K562 (cell line): ENCODE measurements around the gene UVRAG. TPM values are rescaled to one million over a fixed set of nuclear protein-coding genes. Genes with fewer than 3 reads are reported as not detected.

Experiments used
- ARID3A ChIP-seq: IDR thresholded peaks from 2 replicates; pipeline ENCODE4 v1.6.1; 2012; ENCODE audit warnings: low read depth, low read length, improper control_type of control experiment, borderline replicate concordance
- CAMTA2 ChIP-seq: fragments of 250-450 bp; sonication (Bioruptor Pico); conservative IDR thresholded peaks from 2 replicates; pipeline ENCODE4 v1.5.1; 2022
- CBX1 ChIP-seq: sonication (generic); IDR thresholded peaks from 2 replicates; pipeline ENCODE4 v1.6.1; 2016; ENCODE audit warnings: antibody characterized with exemption, low read depth, mild to moderate bottlenecking
- CTCF ChIP-seq, 3 experiments: IDR thresholded peaks in 2 of 3; conservative IDR thresholded peaks in 1 of 3; 2 replicates each; pipeline ENCODE4 v1.5.1; 2011 to 2012; ENCODE audit warnings: low read length in 3 of 3, mild to moderate bottlenecking in 3 of 3, control low read depth in 2 of 3, improper control_type of control experiment in 1 of 3, inconsistent platforms in 1 of 3, low read depth in 1 of 3, mixed read lengths in 1 of 3, moderate library complexity in 1 of 3; ENCODE audit not compliant: insufficient read depth in 2 of 3
- DEAF1 ChIP-seq: fragments of 450-650 bp; formaldehyde crosslinking; IDR thresholded peaks from 2 replicates; pipeline ENCODE4 v1.4.0; 2020; ENCODE audit warnings: mild to moderate bottlenecking, moderate library complexity
- DIDO1 ChIP-seq: fragments of 450-650 bp; IDR thresholded peaks from 2 replicates; pipeline ENCODE4 v1.6.1; 2016; ENCODE audit warnings: low read depth, missing biosample characterization, missing genetic modification characterization
- MED1 ChIP-seq: sonication (generic); formaldehyde crosslinking; IDR thresholded peaks from 2 replicates; pipeline ENCODE4 v1.8.1; 2023; ENCODE audit warnings: missing genetic modification reagents, borderline replicate concordance
- NRF1 ChIP-seq, 2 experiments: fragments of 450-650 bp; IDR thresholded peaks in 1 of 2; conservative IDR thresholded peaks in 1 of 2; 2 replicates each; pipeline ENCODE4 v1.6.1; 2014; ENCODE audit warnings: mild to moderate bottlenecking in 2 of 2
- RBM15 ChIP-seq: fragments of 200-400 bp; formaldehyde crosslinking; IDR thresholded peaks from 2 replicates; pipeline ENCODE4 v1.6.1; 2018; ENCODE audit warnings: mild to moderate bottlenecking, low read length, moderate library complexity; ENCODE audit not compliant: insufficient read depth
- REST ChIP-seq, 2 experiments: fragments of 450-650 bp; formaldehyde crosslinking in 1 of 2; IDR thresholded peaks; 2 replicates each; pipeline versions ENCODE4 v1.4.0 to v1.6.1; 2014 to 2020; ENCODE audit warnings: mild to moderate bottlenecking in 2 of 2, borderline replicate concordance in 1 of 2, low read depth in 1 of 2
- ZC3H4 ChIP-seq: sonication (generic); formaldehyde crosslinking; IDR thresholded peaks from 2 replicates; pipeline ENCODE4 v1.9.0; 2021; ENCODE audit warnings: missing genetic modification reagents, borderline replicate concordance
- ZNF75A ChIP-seq: fragments of 450-650 bp; formaldehyde crosslinking; IDR thresholded peaks from 2 replicates; pipeline ENCODE4 v1.4.0; 2020; ENCODE audit warnings: mild to moderate bottlenecking
- polyA plus RNA-seq, 8 experiments: library from polyadenylated mRNA; depleted of rRNA in 4 of 8; stranded (reverse) in 5 of 8; unstranded in 3 of 8; fragments of >200 nt; fragmentation: Nextera tagmentation in 2 of 8; fragmentation: Illumina TruSeq in 1 of 8; extraction: Ambion mirVana in 2 of 8; extraction: Trizol in 1 of 8; gene quantifications; 2 replicates each; pipeline versions ENCODE4 v1.2.1 to v1.2.3, GENCODE V29; 2011 to 2014; ENCODE audit warnings: inconsistent platforms in 1 of 8, missing spikeins in 1 of 8
- total RNA-seq, 7 experiments: library from RNA; depleted of rRNA in 6 of 7; stranded (reverse); fragments of >200 nt in 6 of 7; fragmentation: Illumina TruSeq in 2 of 7; extraction: Trizol in 2 of 7; gene quantifications; 2 replicates each; pipeline versions ENCODE4 v1.2.1 to v1.2.3, GENCODE V29; 2011 to 2021; ENCODE audit warnings: low replicate concordance in 1 of 7

The UVRAG gene
- total and polyA plus RNA-seq, 9 of the 15 experiments (the other 6 are each of a cell fraction or from before 2014, with no cell fraction given) = 3.1 to 17.8 (median 12.4) TPM

- TF ChIP-seq ZNF75A (CRISPR knock-in tag) = no peak
- no peak for TF ChIP-seq CBX1
- TF ChIP-seq DIDO1 (tag) = no peak
- no peak for TF ChIP-seq NRF1 (conservative IDR thresholded peaks at IDR 0.05 in 1 of 2, IDR thresholded peaks at IDR 0.05 in 1 of 2)
- TF ChIP-seq CAMTA2 = no peak
- TF ChIP-seq REST (IDR thresholded peaks at IDR 0.05; ENCODE audit: borderline replicate concordance) = peak; percentile 71; the same call in 1 of the 2 replicates
- TF ChIP-seq REST (CRISPR knock-in tag; IDR thresholded peaks at IDR 0.05; ENCODE audit: low read depth) = no peak
- 0 out of 2 replicates have a peak, but pooled peaks have one; percentile 52 for TF ChIP-seq ARID3A
- no peak for TF ChIP-seq RBM15
- TF ChIP-seq CTCF (IDR thresholded peaks at IDR 0.05 in 2 of 3, conservative IDR thresholded peaks at IDR 0.05 in 1 of 3; ENCODE audit: insufficient read depth in 2 of 3, low read depth in 1 of 3, low read length in 3 of 3) = peak; percentile 60 to 84 (median 70); a peak in 5 of 6 replicates
- TF ChIP-seq ZC3H4 = no peak
- TF ChIP-seq MED1 (CRISPR knock-in tag) = no peak
- peak; percentile 55; the same call in 1 of the 2 replicates for TF ChIP-seq DEAF1 (CRISPR knock-in tag)
Measured at GRCh38 chr11:75867778-75868374, 52.9 kb downstream of the UVRAG start (continued).
